GM18858 (cell line): ENCODE results near the gene DNAJB1.
"Not testable (repeated sequence)": the region's sequence is repeated elsewhere in the genome, so short reads cannot be mapped to it uniquely, and the experiment has no call there.

Source experiments
- ATAC-seq: cut with Tn5 transposase; IDR thresholded peaks from one replicate; pipeline ENCODE4 v1.9.1; 2021; ENCODE audit not compliant: unreplicated experiment

DNAJB1 gene

DNA sequence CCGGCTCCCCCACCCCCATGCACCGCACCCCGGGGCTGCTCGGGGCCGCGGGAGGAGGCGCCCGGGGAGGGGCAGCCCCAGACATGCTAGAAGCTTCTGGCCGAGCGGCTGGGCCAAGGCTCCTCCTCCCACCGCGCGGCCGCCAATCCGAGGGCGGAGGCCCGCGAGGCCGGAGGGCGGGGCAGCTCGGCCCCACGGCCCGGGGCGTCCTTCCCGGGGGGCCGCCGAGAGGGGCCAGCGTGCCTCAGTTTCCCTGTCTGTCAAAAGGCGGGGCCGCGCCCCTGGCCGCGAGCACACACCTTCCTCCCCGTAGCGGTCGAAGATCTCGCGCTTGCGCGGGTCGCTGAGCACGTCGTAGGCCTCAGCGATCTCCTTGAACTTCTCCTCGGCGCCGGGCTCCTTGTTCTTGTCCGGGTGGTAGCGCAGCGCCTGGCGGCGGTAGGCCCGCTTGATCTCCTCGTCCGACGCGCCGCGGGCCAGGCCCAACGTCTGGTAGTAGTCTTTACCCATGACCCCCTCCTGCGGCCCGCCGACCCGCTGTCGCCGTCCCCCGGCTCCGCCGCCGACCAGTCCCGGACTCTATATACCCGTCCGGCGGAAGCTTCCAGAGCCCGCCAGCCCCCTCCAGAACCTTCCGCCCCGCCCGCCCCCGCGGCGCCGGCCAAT lies at the start of gene DNAJB1:
DNAJB1 (minus strand) TSS at position 558 of the 666 bp plus-strand sequence; CDS start at position 510, 48 bp downstream.
- peak; percentile 48 for ATAC-seq

- no peak for ATAC-seq
These were observed 48.9 kb upstream of the DNAJB1 start for GRCh38 chr19:14567079-14567478.

DNA sequence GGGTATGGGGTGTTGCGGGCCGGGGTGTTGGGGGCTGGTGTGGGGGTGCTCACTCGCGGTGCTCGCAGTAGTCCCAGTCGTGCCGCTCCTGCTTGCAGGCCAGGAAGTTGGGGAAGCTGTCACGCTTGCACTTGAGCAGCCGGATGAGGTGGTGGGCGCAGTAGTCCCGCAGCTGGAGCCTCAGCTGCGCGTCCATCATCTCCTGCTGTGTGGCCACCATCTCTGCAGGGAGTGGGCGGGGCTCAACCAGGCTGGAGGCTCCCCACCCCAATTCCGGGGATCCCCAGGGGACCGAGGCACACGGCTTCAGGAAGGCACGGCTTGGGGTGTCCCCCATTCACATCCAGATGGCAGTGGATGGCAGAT lies 48.5 kb upstream of the DNAJB1 start:
- no peak for ATAC-seq

DNA sequence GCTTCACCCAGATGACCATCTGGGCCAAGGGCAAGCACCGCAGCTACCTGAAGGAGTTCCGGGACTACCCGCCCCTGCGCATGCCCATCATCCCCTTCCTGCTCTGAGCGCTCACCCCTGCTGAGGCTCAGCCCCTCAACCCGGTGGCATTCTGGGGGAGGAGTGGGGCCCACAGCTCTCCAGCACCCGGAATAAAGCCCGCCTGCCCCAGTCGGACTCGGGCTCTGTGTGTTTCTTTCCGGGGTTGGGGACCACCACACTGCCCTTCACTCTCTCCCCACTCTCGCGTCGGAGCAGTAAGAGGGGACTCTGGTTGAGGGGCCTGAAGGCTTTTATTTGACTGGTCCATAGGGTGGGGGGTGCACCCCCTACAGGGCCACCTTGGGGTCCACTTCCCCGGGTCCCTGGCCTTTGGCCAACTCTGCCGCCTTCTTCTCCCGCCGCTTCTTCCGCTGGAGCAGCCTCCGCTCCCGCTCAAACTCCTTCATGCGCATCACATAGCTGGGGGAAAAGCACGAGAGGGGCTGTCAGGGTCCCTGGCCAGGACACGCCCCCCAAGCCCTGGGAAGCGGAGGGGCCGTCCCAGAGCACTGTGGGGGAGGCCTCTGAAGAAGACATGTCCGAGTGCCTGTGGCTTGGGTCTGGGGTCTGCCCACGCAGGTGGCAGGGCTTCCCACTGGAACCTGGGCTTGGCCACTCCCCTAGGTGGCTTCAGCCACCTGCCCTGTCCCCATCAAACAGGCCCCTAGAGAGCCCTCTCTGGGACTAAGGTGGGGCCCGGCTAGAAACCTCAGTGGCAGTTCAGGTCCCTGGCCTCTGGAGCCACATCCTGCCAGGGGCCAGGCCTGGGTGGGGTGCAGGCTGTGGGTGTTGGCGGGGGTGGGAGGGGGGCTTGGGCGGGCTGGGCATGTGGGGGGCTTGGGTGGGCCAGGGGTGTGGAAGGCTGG lies 47.8 kb upstream of the DNAJB1 start:
- ATAC-seq = no peak

- no peak for ATAC-seq
These were observed 47.1 kb upstream of the DNAJB1 start for GRCh38 chr19:14565298-14565679.

- ATAC-seq = not testable (repeated sequence)
These were observed 46.6 kb upstream of the DNAJB1 start for GRCh38 chr19:14564652-14565297.

GRCh38 chr19:14563989-14564651 lies 45.9 kb upstream of the DNAJB1 start:
- no peak for ATAC-seq

- no peak for ATAC-seq
These were observed 45.4 kb upstream of the DNAJB1 start for GRCh38 chr19:14563590-14563926.

- no peak for ATAC-seq
These were observed 44.7 kb upstream of the DNAJB1 start for GRCh38 chr19:14562660-14563589.

- ATAC-seq = no peak
These were observed 43.7 kb upstream of the DNAJB1 start for GRCh38 chr19:14561847-14562351.

DNA sequence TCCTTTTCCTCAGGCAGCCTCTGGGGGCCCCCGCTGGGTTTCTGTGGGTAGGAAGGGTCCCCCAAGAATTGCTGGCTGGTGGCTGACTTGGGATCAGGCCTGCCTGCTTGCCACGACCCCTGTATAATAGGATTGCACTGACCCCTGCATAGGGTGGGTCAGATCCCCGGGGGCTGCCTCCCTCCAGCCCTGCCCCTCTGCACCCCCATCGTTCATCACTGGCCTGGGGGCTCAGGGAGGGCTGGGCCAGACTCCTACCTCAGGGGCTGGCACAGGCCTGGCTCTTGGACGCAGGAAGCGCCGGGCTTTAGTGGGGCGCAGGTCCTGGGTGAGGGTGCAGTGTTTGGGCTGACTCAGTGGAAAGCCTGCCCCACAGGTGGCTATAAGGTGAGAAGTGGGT lies 43.1 kb upstream of the DNAJB1 start:
- ATAC-seq = no peak

DNA sequence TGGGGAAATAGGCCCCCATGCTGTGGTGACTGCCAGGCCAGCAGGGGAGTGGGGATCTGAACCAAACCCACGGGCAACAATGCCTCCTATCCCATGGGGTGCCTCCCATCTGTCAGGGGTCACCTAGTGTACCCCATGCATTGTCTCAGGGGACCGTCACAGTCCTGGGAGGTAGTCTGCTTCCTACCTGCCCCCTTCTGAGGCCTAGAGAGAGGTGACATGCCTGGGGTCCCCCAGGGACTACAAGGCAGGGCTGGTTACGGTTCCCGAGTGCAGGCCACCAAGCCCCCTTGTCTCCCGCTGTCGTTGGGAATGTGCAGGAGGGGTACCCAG lies 42.5 kb upstream of the DNAJB1 start:
- no peak for ATAC-seq

GRCh38 chr19:14559916-14560775 lies 41.9 kb upstream of the DNAJB1 start:
- no peak for ATAC-seq

GRCh38 chr19:14558370-14559066 lies 40.3 kb upstream of the DNAJB1 start:
- no peak for ATAC-seq

DNA sequence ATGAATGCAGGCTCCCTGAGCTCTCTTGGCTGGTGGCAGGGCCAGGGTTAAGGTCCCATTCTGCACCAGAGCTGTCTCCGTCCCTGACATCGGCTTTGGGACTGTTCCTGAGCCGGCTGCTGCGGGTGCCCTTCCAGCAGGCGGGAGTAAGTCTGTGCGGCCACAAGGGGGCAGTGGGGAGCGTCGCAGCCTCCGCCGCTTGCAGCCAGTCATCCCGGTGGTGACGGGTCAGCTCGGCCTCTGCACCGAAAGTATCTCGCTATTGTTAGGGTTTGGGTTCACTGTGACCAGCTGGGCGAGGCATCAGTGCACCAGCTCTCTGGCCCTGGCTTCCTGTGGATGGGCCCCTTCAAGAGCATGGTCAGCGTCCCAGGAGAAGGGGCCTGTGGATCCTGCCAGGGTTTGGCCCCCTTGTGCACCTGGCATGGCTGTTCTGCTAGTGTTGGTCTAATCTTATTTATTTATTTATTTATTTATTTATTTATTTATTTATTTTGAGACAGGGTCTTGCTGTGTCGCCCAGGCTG lies 38.5 kb upstream of the DNAJB1 start:
- ATAC-seq = no peak

GRCh38 chr19:14555918-14556661 lies 37.9 kb upstream of the DNAJB1 start:
- ATAC-seq = no peak

GRCh38 chr19:14554382-14554812 lies 36.2 kb upstream of the DNAJB1 start:
- no peak for ATAC-seq

- no peak for ATAC-seq
These were observed 35.7 kb upstream of the DNAJB1 start for GRCh38 chr19:14553939-14554243.
